Measurements from ENCODE around the gene DSCAM. TPM values are rescaled to one million over a fixed set of nuclear protein-coding genes. Genes with fewer than 3 reads are reported as not detected.

Gene DSCAM
- total and polyA plus RNA-seq, 2 experiments from 2014 or later = 0.23 to 0.42 TPM

GRCh38 chr21:40153351-40153750, 693.6 kb downstream of the DSCAM start:
- Histone ChIP-seq H3K27ac (no peak overlapping the region), H3K4me1 (ENCODE audit: low read depth) (no peaks in the 10 kb centered on the region), H3K27me3 (no peaks in the 10 kb centered on the region), H3K36me3 (no peaks in the 10 kb centered on the region), H3K4me3 (no peak overlapping the region), H3K9me3 (ENCODE audit: low read depth) (no peaks in the 10 kb centered on the region)
- DNase-seq (ENCODE audit: low read depth in 1 of 2, low spot score in 1 of 2) = no peak
- TF ChIP-seq CTCF (IDR thresholded peaks at IDR 0.05; ENCODE audit: low read depth, low read length) = no peak

GRCh38 chr21:40152476-40152875, 694.5 kb downstream of the DSCAM start:
- Histone ChIP-seq H3K36me3 (no peaks in the 10 kb centered on the region), H3K27ac (no peak overlapping the region), H3K9me3 (ENCODE audit: low read depth) (no peaks in the 10 kb centered on the region), H3K4me3 (no peak overlapping the region), H3K27me3 (no peaks in the 10 kb centered on the region), H3K4me1 (ENCODE audit: low read depth) (no peaks in the 10 kb centered on the region)
- no peak for TF ChIP-seq CTCF (IDR thresholded peaks at IDR 0.05; ENCODE audit: low read depth, low read length)
- no peak for DNase-seq (ENCODE audit: low read depth in 1 of 2, low spot score in 1 of 2)

GRCh38 chr21:40151611-40152010, 695.3 kb downstream of the DSCAM start:
- no peak for TF ChIP-seq CTCF (IDR thresholded peaks at IDR 0.05; ENCODE audit: low read depth, low read length)
- Histone ChIP-seq H3K27me3 (no peaks in the 10 kb centered on the region), H3K36me3 (no peaks in the 10 kb centered on the region), H3K27ac (no peak overlapping the region), H3K4me3 (no peak overlapping the region), H3K9me3 (ENCODE audit: low read depth) (no peaks in the 10 kb centered on the region), H3K4me1 (ENCODE audit: low read depth) (no peaks in the 10 kb centered on the region)
- peak in 1 of 2 donors; percentile 29 for DNase-seq (ENCODE audit: low read depth in 1 of 2, low spot score in 1 of 2)

- H3K27me3 ChIP-seq = no peaks in the 10 kb centered on the region
- no peak overlapping the region for H3K4me3 ChIP-seq
- no peaks in the 10 kb centered on the region for H3K36me3 ChIP-seq
- no peaks in the 10 kb centered on the region for H3K9me3 ChIP-seq (ENCODE audit: low read depth)
- no peaks in the 10 kb centered on the region for H3K4me1 ChIP-seq (ENCODE audit: low read depth)
- H3K27ac ChIP-seq = no peak overlapping the region
- no peak for DNase-seq (ENCODE audit: low read depth in 1 of 2, low spot score in 1 of 2)
- no peak for TF ChIP-seq CTCF (IDR thresholded peaks at IDR 0.05; ENCODE audit: low read depth, low read length)
Observed at GRCh38 chr21:40146216-40146837, 700.6 kb downstream of the DSCAM start.

- Histone ChIP-seq H3K4me1 (ENCODE audit: low read depth) (no peaks in the 10 kb centered on the region), H3K27ac (no peak overlapping the region), H3K27me3 (no peaks in the 10 kb centered on the region), H3K4me3 (no peak overlapping the region), H3K36me3 (no peaks in the 10 kb centered on the region), H3K9me3 (ENCODE audit: low read depth) (no peaks in the 10 kb centered on the region)
- peak; percentile 60 for TF ChIP-seq CTCF (IDR thresholded peaks at IDR 0.05; ENCODE audit: low read depth, low read length)
- DNase-seq (ENCODE audit: low read depth in 1 of 2, low spot score in 1 of 2) = peak; percentile 44 to 79
Observed at GRCh38 chr21:40143822-40144525, 703.0 kb downstream of the DSCAM start.
